Testis (tissue), 2 donors: ENCODE results near the gene ART5.

Experiments used
- POLR2A ChIP-seq: fragments of 450-650 bp; IDR thresholded peaks from one replicate; pipeline ENCODE4 v1.6.1; 2017; ENCODE audit warnings: antibody characterized with exemption, mild to moderate bottlenecking, moderate library complexity
- TF ChIP-seq, protein P1 (sequence below), 3 experiments: fragments of 450-650 bp in 2 of 3; fragments of 200-600 bp in 1 of 3; sonication (generic) in 1 of 3; IDR thresholded peaks; one replicate each; pipeline ENCODE4 v1.5.1; 2016 to 2019; ENCODE audit warnings: antibody characterized with exemption in 3 of 3, mild to moderate bottlenecking in 2 of 3, moderate library complexity in 1 of 3

GRCh38 chr11:3635641-3636375 lies 6.0 kb downstream of the ART5 start:
- TF ChIP-seq, protein P1, sequence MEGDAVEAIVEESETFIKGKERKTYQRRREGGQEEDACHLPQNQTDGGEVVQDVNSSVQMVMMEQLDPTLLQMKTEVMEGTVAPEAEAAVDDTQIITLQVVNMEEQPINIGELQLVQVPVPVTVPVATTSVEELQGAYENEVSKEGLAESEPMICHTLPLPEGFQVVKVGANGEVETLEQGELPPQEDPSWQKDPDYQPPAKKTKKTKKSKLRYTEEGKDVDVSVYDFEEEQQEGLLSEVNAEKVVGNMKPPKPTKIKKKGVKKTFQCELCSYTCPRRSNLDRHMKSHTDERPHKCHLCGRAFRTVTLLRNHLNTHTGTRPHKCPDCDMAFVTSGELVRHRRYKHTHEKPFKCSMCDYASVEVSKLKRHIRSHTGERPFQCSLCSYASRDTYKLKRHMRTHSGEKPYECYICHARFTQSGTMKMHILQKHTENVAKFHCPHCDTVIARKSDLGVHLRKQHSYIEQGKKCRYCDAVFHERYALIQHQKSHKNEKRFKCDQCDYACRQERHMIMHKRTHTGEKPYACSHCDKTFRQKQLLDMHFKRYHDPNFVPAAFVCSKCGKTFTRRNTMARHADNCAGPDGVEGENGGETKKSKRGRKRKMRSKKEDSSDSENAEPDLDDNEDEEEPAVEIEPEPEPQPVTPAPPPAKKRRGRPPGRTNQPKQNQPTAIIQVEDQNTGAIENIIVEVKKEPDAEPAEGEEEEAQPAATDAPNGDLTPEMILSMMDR (IDR thresholded peaks at IDR 0.05) = no peak
- TF ChIP-seq POLR2A = no peak
